Stimulated activated CD4-positive, alpha-beta T cell treated with anti-CD3 and anti-CD28 coated beads, Interleukin-4, amount 100 ng/mL, for 48 hours (primary cell): ENCODE measurements around the gene SRRM2.

Experiments used
- DNase-seq, 2 donors: peaks; one replicate each; pipeline ENCODE4 v3.0.0-alpha.2; 2020; ENCODE audit warnings: low read depth in 2 of 2

Gene SRRM2

GRCh38 chr16:2752035-2752849, at the start of gene SRRM2:
SRRM2 (plus strand) TSS chr16:2752638; CDS start chr16:2756365, 3,727 bp downstream.
- peak; percentile 88 to 92 for DNase-seq

- DNase-seq = no peak
Observed at GRCh38 chr16:2702871-2703745, 49.3 kb upstream of the SRRM2 start.

DNA sequence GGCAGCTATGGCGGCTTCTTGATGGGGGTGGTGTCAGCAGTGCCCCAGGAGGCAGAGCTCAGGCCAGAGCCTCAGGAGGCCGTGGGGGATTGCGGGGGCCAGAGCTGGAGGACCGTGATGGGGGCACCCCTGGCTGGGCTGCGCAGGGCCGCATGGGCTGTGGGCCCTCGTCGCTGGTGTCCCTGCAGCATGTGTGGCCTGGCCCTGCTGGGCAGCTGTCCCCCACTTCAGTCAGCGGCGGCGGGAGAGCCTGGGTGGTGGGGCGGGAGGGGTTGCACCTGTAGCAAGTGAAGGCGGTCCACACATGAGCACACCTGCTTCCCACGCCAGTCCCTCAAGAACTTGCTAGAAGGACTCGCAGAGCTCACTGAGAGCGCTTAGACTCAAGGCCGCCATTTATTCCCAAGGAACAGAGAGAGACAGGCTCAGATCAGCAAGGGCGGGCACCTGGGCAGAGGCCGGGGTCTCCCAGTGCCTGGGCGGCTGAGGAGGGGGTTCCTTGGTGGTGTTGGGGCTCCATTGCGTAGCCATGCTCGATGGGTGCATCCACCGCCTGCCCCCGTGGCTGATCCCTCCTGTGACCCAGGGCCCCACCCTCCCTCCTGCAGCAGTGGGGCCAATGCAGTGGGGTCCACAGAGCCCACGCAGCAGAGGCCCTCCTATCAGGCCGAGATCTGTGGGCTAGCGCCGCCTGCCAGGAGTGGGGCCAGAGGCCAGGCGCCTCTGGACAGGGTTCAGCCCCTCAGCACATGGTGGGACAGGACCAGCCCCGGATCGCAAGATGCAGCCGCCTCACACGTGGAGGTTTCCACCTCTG, 48.1 kb upstream of the SRRM2 start:
- no peak for DNase-seq

DNA sequence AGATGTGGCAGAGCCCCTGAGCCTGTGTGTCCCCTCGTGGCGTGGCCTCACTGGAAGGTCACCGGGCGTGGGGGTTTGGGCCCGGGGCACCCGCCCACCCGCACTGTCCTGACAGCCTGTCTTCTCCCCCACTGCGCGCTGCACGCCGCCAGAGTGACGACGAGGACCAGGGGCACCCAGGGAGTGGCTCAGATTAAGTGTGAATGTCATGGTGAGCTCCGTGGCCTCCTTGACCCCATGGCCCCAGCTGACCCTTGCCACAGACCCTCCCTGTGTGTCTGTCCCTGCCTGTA, 47.5 kb upstream of the SRRM2 start:
- no peak for DNase-seq

- DNase-seq = no peak
Observed at GRCh38 chr16:2705351-2705750, 47.1 kb upstream of the SRRM2 start.

GRCh38 chr16:2706085-2706484, 46.4 kb upstream of the SRRM2 start:
- no peak for DNase-seq

DNA sequence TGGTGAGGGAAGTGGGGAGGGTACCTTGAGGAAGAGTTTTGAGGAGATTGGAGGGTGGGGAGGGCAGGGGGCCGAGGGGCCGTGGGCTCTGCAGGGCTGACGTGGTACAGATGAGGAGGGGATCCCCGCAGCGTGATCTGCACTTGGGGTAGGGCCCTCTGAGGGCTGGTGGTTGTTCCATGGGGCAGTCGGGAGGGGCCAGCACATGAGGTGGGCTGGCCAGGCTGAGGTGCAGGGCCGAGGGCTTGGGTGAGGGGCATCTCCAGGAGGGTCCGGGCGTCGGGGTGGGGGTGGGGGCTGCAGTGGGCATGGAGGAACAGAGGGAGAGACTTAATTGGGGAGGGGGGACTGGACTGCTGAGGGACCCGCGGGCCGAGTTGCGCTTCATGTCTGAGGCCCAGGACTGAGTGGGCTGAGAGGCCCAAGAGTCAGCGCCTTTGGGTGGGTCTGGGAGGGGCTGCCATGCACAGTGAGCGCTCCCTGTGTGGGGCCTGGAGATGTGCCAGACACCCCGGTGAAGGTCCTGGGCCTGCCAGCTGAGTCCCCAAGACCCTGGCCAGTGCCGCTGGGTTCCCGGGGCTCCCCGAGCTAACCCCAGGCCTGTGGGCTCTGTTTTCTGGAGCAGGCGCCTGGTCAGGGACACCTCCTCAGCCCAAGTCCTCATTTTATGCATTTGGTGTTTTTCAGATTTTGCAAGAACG, 45.7 kb upstream of the SRRM2 start:
- no peak for DNase-seq

- no peak for DNase-seq
Observed at GRCh38 chr16:2707368-2708289, 44.8 kb upstream of the SRRM2 start.

- no peak for DNase-seq
Observed at GRCh38 chr16:2708290-2708639, 44.2 kb upstream of the SRRM2 start.

- no peak for DNase-seq
Observed at GRCh38 chr16:2708955-2709587, 43.4 kb upstream of the SRRM2 start.

DNA sequence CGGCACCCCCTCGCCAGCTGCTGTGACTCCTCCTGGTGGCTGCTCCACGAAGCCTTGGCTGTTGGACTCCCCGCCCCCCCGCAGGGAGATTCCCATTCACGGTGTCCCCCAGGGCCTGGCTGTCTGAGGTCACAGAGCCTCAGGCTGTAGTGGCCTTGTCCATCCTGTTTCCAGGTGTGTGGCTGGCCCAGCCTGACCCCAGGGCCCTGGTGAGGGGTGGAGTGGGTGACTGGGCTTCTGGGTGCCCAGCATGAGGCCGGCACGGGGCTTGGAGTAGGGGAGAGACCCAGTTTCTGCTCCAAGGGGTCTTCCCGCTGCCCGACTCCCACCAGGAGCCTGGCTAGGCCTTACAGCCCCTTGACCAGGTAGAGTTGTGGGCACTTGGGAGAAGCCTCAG, 42.9 kb upstream of the SRRM2 start:
- no peak for DNase-seq

DNA sequence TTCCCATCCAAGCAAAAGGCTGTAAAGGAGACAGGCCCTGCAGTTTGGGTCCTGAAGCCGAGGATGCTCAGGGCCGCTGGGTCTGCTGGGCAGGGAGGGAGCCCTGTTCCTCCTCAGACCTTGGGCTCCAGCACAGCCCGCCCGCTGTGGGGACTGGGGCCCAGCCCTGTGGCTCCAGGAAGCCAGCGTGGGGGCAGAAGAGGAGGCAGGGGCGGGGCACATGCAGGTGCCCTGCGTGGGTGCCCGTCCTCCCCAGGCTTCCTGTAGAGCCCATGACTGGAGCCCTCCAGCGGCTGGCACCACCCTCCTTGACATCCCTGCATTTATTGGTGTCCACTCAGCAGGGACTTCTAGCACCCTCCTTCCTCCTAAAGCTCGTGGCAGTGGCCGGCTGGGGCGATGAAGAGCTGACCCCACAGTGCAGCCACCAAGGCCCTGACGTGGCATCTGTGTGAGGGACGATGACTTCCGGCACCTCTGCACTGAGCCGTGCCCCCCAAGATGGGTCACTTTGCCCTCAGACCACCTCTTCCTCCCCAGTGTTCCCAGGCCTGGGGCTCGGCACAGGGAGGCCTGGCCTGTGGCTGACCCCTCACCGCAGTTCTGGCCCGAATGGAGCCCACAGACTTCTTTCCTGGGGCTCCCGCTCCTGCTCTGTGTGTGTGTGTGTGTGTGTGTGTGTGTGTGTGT, 42.3 kb upstream of the SRRM2 start:
- DNase-seq = no peak

GRCh38 chr16:2710711-2711231, 41.7 kb upstream of the SRRM2 start:
- DNase-seq = no peak

DNA sequence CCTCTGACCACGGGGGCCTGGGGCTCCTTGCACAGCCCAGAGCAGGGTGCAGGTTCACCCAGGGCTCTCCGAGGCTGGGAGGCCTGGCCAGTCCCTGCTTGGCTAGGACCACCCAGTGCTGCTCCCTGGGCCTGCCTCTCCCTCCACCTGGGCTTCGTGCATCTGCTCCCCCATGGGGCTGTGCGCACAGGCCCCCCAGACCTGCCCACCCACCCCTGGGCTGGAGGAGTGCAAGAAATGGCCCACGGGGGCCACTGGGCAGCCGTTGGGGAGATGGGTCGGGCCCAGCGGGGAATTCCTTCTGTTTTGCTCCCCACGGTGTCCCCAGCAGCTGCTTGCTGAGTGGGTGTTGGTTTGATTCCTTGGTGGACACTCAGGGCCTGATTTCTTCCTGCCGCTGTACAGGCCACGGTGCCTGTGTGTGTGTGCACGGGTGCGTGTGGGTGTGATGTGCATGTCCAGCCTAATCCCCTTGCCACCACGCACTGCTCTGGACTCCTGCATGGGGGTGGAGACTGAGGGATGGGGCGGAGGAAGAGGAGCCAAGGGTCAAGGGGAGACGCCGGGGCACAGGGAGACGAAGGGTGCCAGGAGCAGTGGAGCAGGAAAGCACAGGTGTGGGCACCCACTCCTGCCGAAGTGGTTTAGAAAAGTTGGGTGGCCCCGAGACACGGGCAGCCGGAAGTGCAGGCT, 40.9 kb upstream of the SRRM2 start:
- DNase-seq = no peak

DNA sequence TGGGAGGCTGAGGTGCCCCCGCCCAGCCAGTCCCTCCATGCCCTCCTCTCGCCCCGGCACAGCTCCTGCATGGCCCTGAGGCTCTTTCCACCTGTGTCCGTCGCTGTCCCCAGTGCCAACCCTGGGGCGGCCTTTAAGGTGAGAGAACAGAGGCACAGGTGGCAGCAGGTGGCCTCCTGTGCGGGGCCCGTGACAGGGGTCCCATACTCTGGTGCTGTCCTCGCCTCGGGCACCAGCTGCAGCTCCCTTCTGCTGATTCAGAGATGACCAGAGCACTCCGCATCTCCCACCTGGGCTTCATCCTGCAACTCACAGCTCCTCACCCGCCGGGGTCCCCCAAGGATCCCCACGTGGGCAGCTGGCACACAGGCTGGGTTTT, 40.4 kb upstream of the SRRM2 start:
- DNase-seq = no peak

- DNase-seq = no peak
Observed at GRCh38 chr16:2712546-2712945, 39.9 kb upstream of the SRRM2 start.

GRCh38 chr16:2713523-2713922, 38.9 kb upstream of the SRRM2 start:
- no peak for DNase-seq

DNA sequence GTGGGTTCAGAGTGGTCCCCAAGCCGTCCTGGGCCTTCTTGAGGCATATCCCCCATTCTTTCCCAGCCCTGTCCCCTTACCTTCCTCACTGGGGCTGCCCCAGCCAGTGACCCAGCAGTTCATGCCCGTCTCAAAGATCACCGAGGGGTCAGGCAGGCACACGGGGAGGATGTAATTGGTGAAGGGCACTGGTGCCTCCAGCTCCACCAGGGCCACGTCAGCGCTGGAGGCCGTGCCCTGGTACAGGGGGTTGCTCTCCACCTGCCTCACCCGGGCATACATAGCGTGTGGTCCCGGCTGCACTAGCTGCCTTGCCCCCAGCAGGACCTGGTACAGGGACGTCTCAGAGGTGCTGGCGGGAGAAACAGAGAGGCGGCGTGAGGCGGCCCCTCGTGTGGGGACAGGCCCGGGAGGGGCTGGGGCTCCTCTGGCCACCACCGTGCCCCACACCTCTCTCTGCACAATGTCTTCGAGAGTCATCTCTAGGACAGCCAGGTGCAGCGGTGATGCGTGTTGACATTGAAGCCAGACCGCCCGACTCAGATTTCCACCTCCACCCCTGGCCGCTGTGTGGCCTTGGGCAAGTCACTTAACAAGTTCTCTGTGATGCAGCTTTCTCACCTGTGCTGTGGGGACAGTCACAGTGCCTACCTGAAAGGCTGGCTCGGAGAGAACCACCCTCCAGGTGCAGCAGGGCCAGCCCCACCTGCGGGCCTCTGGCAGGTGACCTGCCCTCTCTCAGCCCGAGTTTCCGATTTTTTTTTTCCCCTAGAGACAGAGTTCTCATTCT, 38.3 kb upstream of the SRRM2 start:
- DNase-seq = no peak
